ENCODE measurements around the gene GEMIN7. TPM values are rescaled to one million over a fixed set of nuclear protein-coding genes. Genes with fewer than 3 reads are reported as not detected.
A peak's percentile ranks its signal among the peaks of the same experiment; 100 is the strongest.

Gene GEMIN7
- total RNA-seq, 1 experiment from 2014 or later: 35.5 TPM

DNA sequence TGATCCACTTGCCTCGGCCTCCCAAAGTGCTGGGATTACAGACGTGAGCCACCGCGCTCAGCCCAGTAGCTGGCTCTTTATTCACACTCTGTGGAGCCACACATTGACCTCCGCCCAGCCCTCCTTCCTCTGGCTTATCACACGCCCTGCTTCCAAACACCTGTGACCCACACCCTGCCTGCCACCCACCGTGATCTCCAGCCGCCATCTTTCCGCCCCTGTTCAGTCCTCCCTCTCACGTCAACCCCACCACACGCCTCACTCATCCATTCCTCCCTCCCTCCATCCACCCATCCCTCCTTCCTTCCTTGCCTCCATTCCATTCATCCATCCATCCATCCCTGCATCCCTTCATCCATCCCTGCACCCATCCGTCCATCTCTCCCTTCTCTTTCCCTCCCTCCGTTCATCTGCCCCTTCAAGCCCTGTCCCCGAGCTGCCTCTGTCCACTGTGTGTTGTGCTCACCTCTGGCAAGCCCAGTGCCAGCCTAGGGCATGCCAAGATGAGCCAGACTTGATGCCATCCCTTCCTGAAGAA is 20.4 kb upstream of the GEMIN7 start:
- POLR2A ChIA-PET (ENCODE audit: unreplicated experiment): no interaction called here
- BruUV-seq (replicated peaks): no TSS peak
- intact Hi-C loops (cut with micrococcal nuclease): no loop called here

DNA sequence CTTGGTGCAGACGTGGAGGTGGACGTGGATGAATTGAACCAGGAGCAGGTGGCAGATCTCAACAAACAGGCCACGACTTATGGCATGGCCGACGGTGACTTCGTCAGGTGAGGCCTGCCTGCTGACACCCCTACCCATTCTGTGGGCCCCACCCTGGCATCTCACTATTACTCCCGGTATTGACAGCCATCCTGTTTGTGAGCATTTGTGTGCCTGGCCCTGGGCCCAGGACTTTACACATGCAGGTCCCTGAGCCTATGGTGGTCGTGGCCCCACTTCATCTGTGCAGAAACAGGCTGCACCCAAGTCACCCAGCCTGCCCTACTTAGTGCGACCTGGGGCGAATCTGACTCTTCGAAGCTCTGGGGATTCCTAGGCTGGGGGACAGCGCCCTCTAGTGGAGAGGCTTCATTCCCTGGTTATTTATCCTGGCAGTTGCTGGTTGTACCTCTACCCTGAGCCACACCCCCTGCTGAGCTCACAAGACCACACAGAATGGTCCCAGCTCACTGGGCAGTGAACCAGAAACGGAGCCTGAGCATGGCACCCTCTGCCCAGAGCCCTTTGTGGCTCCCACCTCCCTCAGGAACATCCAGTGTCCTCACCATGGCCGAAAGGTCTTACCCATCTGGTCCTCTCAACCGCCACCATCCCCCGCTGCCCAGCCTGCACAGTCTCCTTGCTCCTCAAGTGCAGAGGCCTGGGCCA is 19.6 kb upstream of the GEMIN7 start:
- ChIA-PET CTCF (interaction anchor here (0.5 to 0.7 kb wide), 7 partner anchors 20 to 419 kb away, joined by 3 to 9 read pairs (median 3); partner anchors contain the start of gene CLASRP), POLR2A (ENCODE audit: unreplicated experiment) (no interaction called here)
- no peaks in the 10 kb centered on the region for H3K27me3 ChIP-seq (ENCODE audit: low read length)
- no peak overlapping the region for H2AFZ ChIP-seq (ENCODE audit: low read length)
- H3K4me2 ChIP-seq (ENCODE audit: low read length): no peak overlapping the region
- peak; percentile 89 for ATAC-seq
- H3K36me3 ChIP-seq (ENCODE audit: low read depth, low read length): peaks cover 27% of the 10 kb centered on the region
- H3K9me2 ChIP-seq (replicated peaks; ENCODE audit: low read length): no peaks in the 10 kb centered on the region
- H3K4me1 ChIP-seq (ENCODE audit: insufficient read depth, low read length): no peaks in the 10 kb centered on the region
- H3K27ac ChIP-seq (ENCODE audit: low read length): no peak overlapping the region
- H3K4me3 ChIP-seq (ENCODE audit: low read length): no peak overlapping the region
- no peaks in the 10 kb centered on the region for H3K79me2 ChIP-seq (ENCODE audit: low read length)
- no peaks in the 10 kb centered on the region for H4K20me1 ChIP-seq (ENCODE audit: low read length)
- H3K9ac ChIP-seq (ENCODE audit: low read length): no peak overlapping the region
- H3F3A ChIP-seq (ENCODE audit: low read length, unreplicated experiment): no peaks in the 10 kb centered on the region
- no TSS peak for BruUV-seq (replicated peaks)
- intact Hi-C loops (cut with micrococcal nuclease): no loop called here
- DNase-seq: peak; percentile 73
- no peaks in the 10 kb centered on the region for H3K9me3 ChIP-seq (ENCODE audit: low read length)
- TF ChIP-seq EZH2phosphoT487 (IDR thresholded peaks at IDR 0.05; ENCODE audit: borderline replicate concordance, low read length) (no peak), EZH2 (IDR thresholded peaks at IDR 0.05; ENCODE audit: low read length, unreplicated experiment) (no peak)
- TF ChIP-seq, protein P1, sequence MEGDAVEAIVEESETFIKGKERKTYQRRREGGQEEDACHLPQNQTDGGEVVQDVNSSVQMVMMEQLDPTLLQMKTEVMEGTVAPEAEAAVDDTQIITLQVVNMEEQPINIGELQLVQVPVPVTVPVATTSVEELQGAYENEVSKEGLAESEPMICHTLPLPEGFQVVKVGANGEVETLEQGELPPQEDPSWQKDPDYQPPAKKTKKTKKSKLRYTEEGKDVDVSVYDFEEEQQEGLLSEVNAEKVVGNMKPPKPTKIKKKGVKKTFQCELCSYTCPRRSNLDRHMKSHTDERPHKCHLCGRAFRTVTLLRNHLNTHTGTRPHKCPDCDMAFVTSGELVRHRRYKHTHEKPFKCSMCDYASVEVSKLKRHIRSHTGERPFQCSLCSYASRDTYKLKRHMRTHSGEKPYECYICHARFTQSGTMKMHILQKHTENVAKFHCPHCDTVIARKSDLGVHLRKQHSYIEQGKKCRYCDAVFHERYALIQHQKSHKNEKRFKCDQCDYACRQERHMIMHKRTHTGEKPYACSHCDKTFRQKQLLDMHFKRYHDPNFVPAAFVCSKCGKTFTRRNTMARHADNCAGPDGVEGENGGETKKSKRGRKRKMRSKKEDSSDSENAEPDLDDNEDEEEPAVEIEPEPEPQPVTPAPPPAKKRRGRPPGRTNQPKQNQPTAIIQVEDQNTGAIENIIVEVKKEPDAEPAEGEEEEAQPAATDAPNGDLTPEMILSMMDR (conservative IDR thresholded peaks at IDR 0.05; ENCODE audit: low read depth, low read length): peak; percentile 85

More for the DNA sequence above, 20.4 kb upstream of the GEMIN7 start:
- H4K20me1 ChIP-seq (ENCODE audit: low read length): no peaks in the 10 kb centered on the region
- H3K27ac ChIP-seq (ENCODE audit: low read length): no peak overlapping the region
- CTCF ChIA-PET: interaction anchor here (0.5 kb wide), 1 partner anchor 22 kb away, joined by 7 read pairs; no protein-coding TSS in a partner anchor
- no peak overlapping the region for H3K4me3 ChIP-seq (ENCODE audit: low read length)
- no peaks in the 10 kb centered on the region for H3K9me2 ChIP-seq (replicated peaks; ENCODE audit: low read length)
- no peaks in the 10 kb centered on the region for H3K4me1 ChIP-seq (ENCODE audit: insufficient read depth, low read length)
- ATAC-seq: no peak
- DNase-seq: no peak
- no peaks in the 10 kb centered on the region for H3K27me3 ChIP-seq (ENCODE audit: low read length)
- TF ChIP-seq, protein P1 (conservative IDR thresholded peaks at IDR 0.05; ENCODE audit: low read depth, low read length): no peak
- TF ChIP-seq EZH2 (IDR thresholded peaks at IDR 0.05; ENCODE audit: low read length, unreplicated experiment): no peak
- no peak for TF ChIP-seq EZH2phosphoT487 (IDR thresholded peaks at IDR 0.05; ENCODE audit: borderline replicate concordance, low read length)
- peaks cover 31% of the 10 kb centered on the region for H3K36me3 ChIP-seq (ENCODE audit: low read depth, low read length)
- H3F3A ChIP-seq (ENCODE audit: low read length, unreplicated experiment): no peaks in the 10 kb centered on the region
- no peak overlapping the region for H3K9ac ChIP-seq (ENCODE audit: low read length)
- no peaks in the 10 kb centered on the region for H3K9me3 ChIP-seq (ENCODE audit: low read length)
- no peak overlapping the region for H2AFZ ChIP-seq (ENCODE audit: low read length)
- no peaks in the 10 kb centered on the region for H3K79me2 ChIP-seq (ENCODE audit: low read length)
- H3K4me2 ChIP-seq (ENCODE audit: low read length): no peak overlapping the region

DNA sequence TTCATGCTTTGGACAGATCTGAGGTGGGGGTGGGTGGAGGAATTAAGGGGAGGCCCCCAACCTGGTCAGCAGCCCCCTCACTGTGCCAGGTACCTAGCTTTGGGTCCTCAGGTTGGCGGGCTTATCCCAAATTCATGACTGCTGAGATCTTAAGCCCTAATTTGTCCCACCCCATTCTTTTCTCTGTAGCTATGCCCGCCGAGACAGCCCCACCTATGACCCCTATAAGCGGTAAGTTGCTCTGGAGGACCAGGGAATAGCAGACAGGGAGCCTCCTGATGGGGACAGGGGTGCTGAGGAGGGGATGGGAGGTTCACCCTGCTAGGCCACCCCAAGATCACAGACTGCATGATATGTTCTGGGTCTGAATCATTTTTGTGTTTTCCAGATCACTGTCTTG is 17.1 kb upstream of the GEMIN7 start:
- Histone ChIP-seq H3K4me3 (ENCODE audit: low read length) (no peak overlapping the region), H3K9me2 (replicated peaks; ENCODE audit: low read length) (no peaks in the 10 kb centered on the region), H3K79me2 (ENCODE audit: low read length) (no peaks in the 10 kb centered on the region), H2AFZ (ENCODE audit: low read length) (no peak overlapping the region), H4K20me1 (ENCODE audit: low read length) (no peaks in the 10 kb centered on the region), H3K9ac (ENCODE audit: low read length) (no peak overlapping the region), H3F3A (ENCODE audit: low read length, unreplicated experiment) (no peaks in the 10 kb centered on the region), H3K27me3 (ENCODE audit: low read length) (no peaks in the 10 kb centered on the region), H3K4me2 (ENCODE audit: low read length) (no peak overlapping the region), H3K4me1 (ENCODE audit: insufficient read depth, low read length) (no peaks in the 10 kb centered on the region), H3K27ac (ENCODE audit: low read length) (no peak overlapping the region), H3K9me3 (ENCODE audit: low read length) (no peaks in the 10 kb centered on the region), H3K36me3 (ENCODE audit: low read depth, low read length) (peaks cover 27% of the 10 kb centered on the region)
- no TSS peak for BruUV-seq (replicated peaks)
- POLR2A ChIA-PET (ENCODE audit: unreplicated experiment): no interaction called here
- CTCF ChIA-PET: no interaction called here
- TF ChIP-seq EZH2 (IDR thresholded peaks at IDR 0.05; ENCODE audit: low read length, unreplicated experiment) (no peak), EZH2phosphoT487 (IDR thresholded peaks at IDR 0.05; ENCODE audit: borderline replicate concordance, low read length) (no peak)
- TF ChIP-seq, protein P1 (conservative IDR thresholded peaks at IDR 0.05; ENCODE audit: low read depth, low read length): no peak
- DNase-seq (no peak), ATAC-seq (no peak)
- intact Hi-C loops (cut with micrococcal nuclease): no loop called here

Data from PC-3 (cell line).